ENCODE results near the gene IL34. TPM values are rescaled to one million over a fixed set of nuclear protein-coding genes. Genes with fewer than 3 reads are reported as not detected.

IL34 gene
- total RNA-seq: 8.1 and 27.3 TPM in 2 replicates

DNA sequence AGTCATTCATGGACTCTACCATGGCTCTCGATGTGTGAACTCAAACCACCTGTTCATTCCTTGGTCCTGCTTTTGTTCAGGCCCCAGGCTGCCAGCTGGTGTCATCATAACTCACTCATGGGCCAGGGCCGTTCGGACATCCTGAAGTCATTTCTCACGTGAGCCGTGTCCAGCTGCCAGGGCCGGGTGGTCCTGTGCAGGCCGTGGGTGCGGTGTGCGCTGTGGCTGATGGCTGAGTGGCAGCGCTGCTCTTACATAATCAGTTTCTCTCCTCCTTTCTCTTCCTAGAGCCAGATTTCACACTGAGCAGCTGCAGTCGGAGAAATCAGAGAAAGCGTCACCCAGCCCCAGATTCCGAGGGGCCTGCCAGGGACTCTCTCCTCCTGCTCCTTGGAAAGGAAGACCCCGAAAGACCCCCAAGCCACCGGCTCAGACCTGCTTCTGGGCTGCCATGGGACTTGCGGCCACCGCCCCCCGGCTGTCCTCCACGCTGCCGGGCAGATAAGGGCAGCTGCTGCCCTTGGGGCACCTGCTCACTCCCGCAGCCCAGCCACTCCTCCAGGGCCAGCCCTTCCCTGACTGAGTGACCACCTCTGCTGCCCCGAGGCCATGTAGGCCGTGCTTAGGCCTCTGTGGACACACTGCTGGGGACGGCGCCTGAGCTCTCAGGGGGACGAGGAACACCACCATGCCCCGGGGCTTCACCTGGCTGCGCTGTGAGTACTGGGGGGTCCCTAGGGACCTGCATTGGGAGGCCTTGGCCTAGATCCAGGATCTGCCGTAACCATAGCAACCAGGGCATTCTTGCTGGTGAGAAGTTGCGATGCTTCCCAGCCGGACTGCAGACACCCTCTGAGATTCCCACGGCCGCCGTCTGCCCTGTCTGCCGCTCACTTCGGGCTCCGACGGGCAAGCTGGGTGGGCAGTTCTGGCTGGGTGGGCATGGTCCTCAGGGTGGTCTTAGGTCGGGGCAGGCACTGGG lies at the start of gene IL34:
Gene IL34, plus strand, starts transcription at position 300 of the 982 bp plus-strand sequence. Its CDS starts 389 bp downstream, at position 689.

DNA sequence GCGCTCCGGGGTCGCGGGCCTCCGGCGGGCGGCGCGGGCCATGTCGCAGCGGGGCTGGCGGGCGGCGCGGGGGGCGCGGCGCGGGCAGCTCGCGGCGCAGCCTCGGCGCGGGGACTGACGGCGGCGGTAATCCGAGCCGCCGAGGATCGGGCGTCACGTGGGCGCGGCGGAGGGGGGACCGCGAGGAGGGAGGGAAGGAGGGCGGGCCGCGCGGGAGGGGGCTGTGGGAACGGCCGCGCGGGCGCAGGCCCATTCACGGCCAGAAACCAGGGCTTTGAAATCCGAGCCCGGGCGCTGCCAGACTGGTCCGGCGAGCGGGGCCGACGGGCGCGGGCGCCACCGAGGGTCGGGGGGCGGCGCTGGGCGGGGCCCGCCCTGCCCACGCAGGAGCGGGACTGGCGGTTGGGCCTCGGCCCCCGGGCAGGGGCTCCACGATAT lies 39.6 kb downstream of the IL34 start, which contains the start of gene MTSS2:
Gene MTSS2, minus strand, starts transcription at position 116 of the 438 bp plus-strand sequence. CDS start 262 bp downstream, outside the sequence.

Other genes with a start within 250 kb of the IL34 start
- gene ST3GAL2, start 207.5 kb upstream of the IL34 start, total RNA-seq: 33.1 and 38.9 TPM in 2 replicates
- 8.7 and 12.3 TPM in 2 replicates for gene FCSK, start 192.0 kb upstream of the IL34 start, total RNA-seq
- gene COG4, start 123.0 kb upstream of the IL34 start, total RNA-seq: 76.0 and 86.2 TPM in 2 replicates
- 153 and 164 TPM in 2 replicates for gene SF3B3, start 122.7 kb upstream of the IL34 start, total RNA-seq
- gene MTSS2, start 39.5 kb downstream of the IL34 start, total RNA-seq: 29.5 and 31.2 TPM in 2 replicates
- 30.7 and 58.5 TPM in 2 replicates for gene VAC14, start 154.6 kb downstream of the IL34 start, total RNA-seq